ENCODE measurements around the gene RAB8A.
"Not testable (repeated sequence)": the region's sequence is repeated elsewhere in the genome, so short reads cannot be mapped to it uniquely, and the experiment has no call there.

RAB8A gene

GRCh38 chr19:16117594-16118033 is 5.9 kb downstream of the RAB8A start:
- H3K27ac ChIP-seq (ENCODE audit: low read depth, low read length), result no peak overlapping the region
- peaks cover 62% of the 10 kb centered on the region for H3K36me3 ChIP-seq (ENCODE audit: control insufficient read depth, insufficient read depth, low read length)
- H3K27me3 ChIP-seq (ENCODE audit: control insufficient read depth, insufficient read depth, low read length), result no peaks in the 10 kb centered on the region
- no peak overlapping the region for H3K4me3 ChIP-seq (ENCODE audit: low read depth, low read length)
- peaks cover 2% of the 10 kb centered on the region; the same call in 1 of the 2 replicates for H3K4me1 ChIP-seq (ENCODE audit: control insufficient read depth, insufficient read depth, low read length)
- no peaks in the 10 kb centered on the region for H3K9me3 ChIP-seq (ENCODE audit: control insufficient read depth, insufficient read depth, low read length)
- no peak overlapping the region for H3K9ac ChIP-seq (ENCODE audit: low read depth, low read length)

- H3K4me3 ChIP-seq (ENCODE audit: low read depth, low read length), result no peak overlapping the region
- peaks cover 70% of the 10 kb centered on the region for H3K36me3 ChIP-seq (ENCODE audit: control insufficient read depth, insufficient read depth, low read length)
- no peak overlapping the region for H3K9ac ChIP-seq (ENCODE audit: low read depth, low read length)
These were observed 6.9 kb downstream of the RAB8A start for GRCh38 chr19:16118489-16119033.

GRCh38 chr19:16119075-16119857 is 7.6 kb downstream of the RAB8A start:
- H3K4me3 ChIP-seq (ENCODE audit: low read depth, low read length); H3K9ac ChIP-seq (ENCODE audit: low read depth, low read length); H3K27ac ChIP-seq (ENCODE audit: low read depth, low read length): not testable (repeated sequence)

More at GRCh38 chr19:16118489-16119033, 6.9 kb downstream of the RAB8A start:
- Histone ChIP-seq H3K27ac (ENCODE audit: low read depth, low read length) (no peak overlapping the region), H3K27me3 (ENCODE audit: control insufficient read depth, insufficient read depth, low read length) (no peaks in the 10 kb centered on the region), H3K4me1 (ENCODE audit: control insufficient read depth, insufficient read depth, low read length) (no peaks in the 10 kb centered on the region), H3K9me3 (ENCODE audit: control insufficient read depth, insufficient read depth, low read length) (no peaks in the 10 kb centered on the region)

GRCh38 chr19:16121141-16121540 is 9.5 kb downstream of the RAB8A start:
- Histone ChIP-seq H3K27me3 (ENCODE audit: control insufficient read depth, insufficient read depth, low read length) (no peaks in the 10 kb centered on the region), H3K36me3 (ENCODE audit: control insufficient read depth, insufficient read depth, low read length) (peaks cover 82% of the 10 kb centered on the region), H3K4me1 (ENCODE audit: control insufficient read depth, insufficient read depth, low read length) (no peaks in the 10 kb centered on the region), H3K9ac (ENCODE audit: low read depth, low read length) (no peak overlapping the region), H3K9me3 (ENCODE audit: control insufficient read depth, insufficient read depth, low read length) (no peaks in the 10 kb centered on the region), H3K4me3 (ENCODE audit: low read depth, low read length) (no peak overlapping the region), H3K27ac (ENCODE audit: low read depth, low read length) (no peak overlapping the region)

More at GRCh38 chr19:16119075-16119857, 7.6 kb downstream of the RAB8A start:
- not testable (repeated sequence) for H3K4me1 ChIP-seq (ENCODE audit: control insufficient read depth, insufficient read depth, low read length); H3K27me3 ChIP-seq (ENCODE audit: control insufficient read depth, insufficient read depth, low read length); H3K9me3 ChIP-seq (ENCODE audit: control insufficient read depth, insufficient read depth, low read length)
- H3K36me3 ChIP-seq (ENCODE audit: control insufficient read depth, insufficient read depth, low read length), result peaks cover 77% of the 10 kb centered on the region

- H3K4me3 ChIP-seq (ENCODE audit: low read depth, low read length), result no peak overlapping the region
- H3K36me3 ChIP-seq (ENCODE audit: control insufficient read depth, insufficient read depth, low read length), result peaks cover 87% of the 10 kb centered on the region
- no peak overlapping the region for H3K27ac ChIP-seq (ENCODE audit: low read depth, low read length)
These were observed 10.3 kb downstream of the RAB8A start for GRCh38 chr19:16121967-16122366.

GRCh38 chr19:16124953-16125352 is 13.3 kb downstream of the RAB8A start:
- H3K27me3 ChIP-seq (ENCODE audit: control insufficient read depth, insufficient read depth, low read length), result no peaks in the 10 kb centered on the region
- H3K36me3 ChIP-seq (ENCODE audit: control insufficient read depth, insufficient read depth, low read length), result peaks cover 92% of the 10 kb centered on the region
- H3K9me3 ChIP-seq (ENCODE audit: control insufficient read depth, insufficient read depth, low read length), result no peaks in the 10 kb centered on the region
- no peaks in the 10 kb centered on the region for H3K4me1 ChIP-seq (ENCODE audit: control insufficient read depth, insufficient read depth, low read length)
- no peak overlapping the region for H3K4me3 ChIP-seq (ENCODE audit: low read depth, low read length)
- no peak overlapping the region for H3K27ac ChIP-seq (ENCODE audit: low read depth, low read length)
- H3K9ac ChIP-seq (ENCODE audit: low read depth, low read length), result no peak overlapping the region

More at GRCh38 chr19:16121967-16122366, 10.3 kb downstream of the RAB8A start:
- Histone ChIP-seq H3K9ac (ENCODE audit: low read depth, low read length) (no peak overlapping the region), H3K9me3 (ENCODE audit: control insufficient read depth, insufficient read depth, low read length) (no peaks in the 10 kb centered on the region), H3K27me3 (ENCODE audit: control insufficient read depth, insufficient read depth, low read length) (no peaks in the 10 kb centered on the region), H3K4me1 (ENCODE audit: control insufficient read depth, insufficient read depth, low read length) (no peaks in the 10 kb centered on the region)

GRCh38 chr19:16125737-16126495 is 14.2 kb downstream of the RAB8A start:
- Histone ChIP-seq H3K36me3 (ENCODE audit: control insufficient read depth, insufficient read depth, low read length) (peaks cover 95% of the 10 kb centered on the region), H3K4me3 (ENCODE audit: low read depth, low read length) (no peak overlapping the region), H3K27ac (ENCODE audit: low read depth, low read length) (no peak overlapping the region), H3K27me3 (ENCODE audit: control insufficient read depth, insufficient read depth, low read length) (no peaks in the 10 kb centered on the region), H3K9ac (ENCODE audit: low read depth, low read length) (no peak overlapping the region), H3K4me1 (ENCODE audit: control insufficient read depth, insufficient read depth, low read length) (no peaks in the 10 kb centered on the region), H3K9me3 (ENCODE audit: control insufficient read depth, insufficient read depth, low read length) (no peaks in the 10 kb centered on the region)

- no peak overlapping the region for H3K27ac ChIP-seq (ENCODE audit: low read depth, low read length)
- no peak overlapping the region for H3K9ac ChIP-seq (ENCODE audit: low read depth, low read length)
- no peaks in the 10 kb centered on the region for H3K4me1 ChIP-seq (ENCODE audit: control insufficient read depth, insufficient read depth, low read length)
- no peaks in the 10 kb centered on the region for H3K27me3 ChIP-seq (ENCODE audit: control insufficient read depth, insufficient read depth, low read length)
- no peak overlapping the region for H3K4me3 ChIP-seq (ENCODE audit: low read depth, low read length)
- H3K9me3 ChIP-seq (ENCODE audit: control insufficient read depth, insufficient read depth, low read length), result no peaks in the 10 kb centered on the region
- H3K36me3 ChIP-seq (ENCODE audit: control insufficient read depth, insufficient read depth, low read length), result peaks cover 93% of the 10 kb centered on the region
These were observed 15.4 kb downstream of the RAB8A start for GRCh38 chr19:16127080-16127479.

- no peak overlapping the region for H3K27ac ChIP-seq (ENCODE audit: low read depth, low read length)
- no peak overlapping the region for H3K4me3 ChIP-seq (ENCODE audit: low read depth, low read length)
- H3K27me3 ChIP-seq (ENCODE audit: control insufficient read depth, insufficient read depth, low read length), result no peaks in the 10 kb centered on the region
- H3K36me3 ChIP-seq (ENCODE audit: control insufficient read depth, insufficient read depth, low read length), result peaks cover 93% of the 10 kb centered on the region
- no peak overlapping the region for H3K9ac ChIP-seq (ENCODE audit: low read depth, low read length)
- no peaks in the 10 kb centered on the region for H3K9me3 ChIP-seq (ENCODE audit: control insufficient read depth, insufficient read depth, low read length)
- H3K4me1 ChIP-seq (ENCODE audit: control insufficient read depth, insufficient read depth, low read length), result no peaks in the 10 kb centered on the region
These were observed 16.2 kb downstream of the RAB8A start for GRCh38 chr19:16127776-16128371.

GRCh38 chr19:16131648-16132047 is 20.0 kb downstream of the RAB8A start:
- no peak overlapping the region for H3K4me3 ChIP-seq (ENCODE audit: low read depth, low read length)
- H3K4me1 ChIP-seq (ENCODE audit: control insufficient read depth, insufficient read depth, low read length), result no peaks in the 10 kb centered on the region
- no peaks in the 10 kb centered on the region for H3K27me3 ChIP-seq (ENCODE audit: control insufficient read depth, insufficient read depth, low read length)
- H3K27ac ChIP-seq (ENCODE audit: low read depth, low read length), result no peak overlapping the region
- no peak overlapping the region for H3K9ac ChIP-seq (ENCODE audit: low read depth, low read length)
- no peaks in the 10 kb centered on the region for H3K9me3 ChIP-seq (ENCODE audit: control insufficient read depth, insufficient read depth, low read length)
- H3K36me3 ChIP-seq (ENCODE audit: control insufficient read depth, insufficient read depth, low read length), result peaks cover 75% of the 10 kb centered on the region
